ENCODE results near the gene TRIM59. TPM values are rescaled to one million over a fixed set of nuclear protein-coding genes. Genes with fewer than 3 reads are reported as not detected.
A peak's percentile ranks its signal among the peaks of the same experiment; 100 is the strongest.

TRIM59 gene
- polyA plus RNA-seq, 1 of the 3 experiments (the other 2 are of a cell fraction), result 4.1 TPM

GRCh38 chr3:160486459-160486869, 36.9 kb upstream of the TRIM59 start:
- 2% methylated on average over 2 of the region's 2 CpGs for WGBS (ENCODE audit: low lambda C conversion rate)
- Histone ChIP-seq H3F3A (replicated peaks; ENCODE audit: insufficient read depth) (no peaks in the 10 kb centered on the region), H3K4me2 (no peak overlapping the region), H3K9me2 (no peaks in the 10 kb centered on the region), H3K36me3 (replicated peaks in 1 of 2; ENCODE audit: control insufficient read depth in 1 of 2, insufficient read depth in 2 of 2, low read length in 1 of 2) (no peaks in the 10 kb centered on the region), H2AFZ (ENCODE audit: low read depth) (no peak overlapping the region), H3K79me2 (ENCODE audit: insufficient read depth) (no peaks in the 10 kb centered on the region), H3K9ac (no peak overlapping the region), H3K4me1 (ENCODE audit: control insufficient read depth in 1 of 2, insufficient read depth in 2 of 2, low read depth in 1 of 2, low read length in 1 of 2) (peaks cover 0 to 2% of the 10 kb centered on the region in 2 experiments; a peak in 1 of 4 replicates), H4K20me1 (ENCODE audit: insufficient read depth) (no peaks in the 10 kb centered on the region), H3K27ac (ENCODE audit: low read depth in 2 of 2, low read length in 1 of 2) (no peak overlapping the region), H3K27me3 (ENCODE audit: insufficient read depth) (no peaks in the 10 kb centered on the region), H3K4me3 (ENCODE audit: low read depth in 2 of 2, low read length in 1 of 2) (no peak overlapping the region; a peak in 1 of 4 replicates), H3K9me3 (no peaks in the 10 kb centered on the region)
- ChIA-PET CTCF (interaction anchor here (1.0 to 1.4 kb wide), 4 partner anchors 8 to 322 kb away, joined by 3 to 7 read pairs (median 4); no protein-coding TSS in a partner anchor), POLR2A (no interaction called here)
- TF ChIP-seq RAD21 (IDR thresholded peaks at IDR 0.05; ENCODE audit: low read length), result peak; percentile 64
- TF ChIP-seq EP300 (IDR thresholded peaks at IDR 0.05; ENCODE audit: borderline replicate concordance in 1 of 2, low read depth in 1 of 2, low read length in 1 of 2), result no peak
- TF ChIP-seq SMC3 (IDR thresholded peaks at IDR 0.05; ENCODE audit: low read depth, low read length), result peak; percentile 37
- peak; percentile 78 for TF ChIP-seq CTCF (IDR thresholded peaks at IDR 0.05)
- no peak for TF ChIP-seq YY1 (IDR thresholded peaks at IDR 0.05; ENCODE audit: low read depth)
- peak; percentile 27 for DNase-seq

GRCh38 chr3:160482796-160483195, 33.2 kb upstream of the TRIM59 start:
- Histone ChIP-seq H3K4me2 (no peak overlapping the region), H3K9me2 (no peaks in the 10 kb centered on the region), H3K4me1 (ENCODE audit: control insufficient read depth in 1 of 2, insufficient read depth in 2 of 2, low read depth in 1 of 2, low read length in 1 of 2) (peaks cover 0 to 3% of the 10 kb centered on the region in 2 experiments; a peak in 2 of 4 replicates), H3K79me2 (ENCODE audit: insufficient read depth) (no peaks in the 10 kb centered on the region), H3F3A (replicated peaks; ENCODE audit: insufficient read depth) (peaks cover 9% of the 10 kb centered on the region), H3K4me3 (ENCODE audit: low read depth in 2 of 2, low read length in 1 of 2) (no peak overlapping the region), H3K27me3 (ENCODE audit: insufficient read depth) (no peaks in the 10 kb centered on the region), H3K9ac (no peak overlapping the region), H4K20me1 (ENCODE audit: insufficient read depth) (no peaks in the 10 kb centered on the region), H3K36me3 (replicated peaks in 1 of 2; ENCODE audit: control insufficient read depth in 1 of 2, insufficient read depth in 2 of 2, low read length in 1 of 2) (no peaks in the 10 kb centered on the region), H3K9me3 (no peaks in the 10 kb centered on the region), H2AFZ (ENCODE audit: low read depth) (no peak overlapping the region), H3K27ac (ENCODE audit: low read depth in 2 of 2, low read length in 1 of 2) (no peak overlapping the region; a peak in 1 of 4 replicates)
- no peak for DNase-seq
- TF ChIP-seq YY1 (IDR thresholded peaks at IDR 0.05; ENCODE audit: low read depth) (no peak), SMC3 (IDR thresholded peaks at IDR 0.05; ENCODE audit: low read depth, low read length) (no peak), FOXJ3 (CRISPR knock-in tag; IDR thresholded peaks at IDR 0.05) (no peak), RAD21 (IDR thresholded peaks at IDR 0.05; ENCODE audit: low read length) (no peak), SIN3A (IDR thresholded peaks at IDR 0.05; ENCODE audit: borderline replicate concordance, low read depth, low read length) (no peak), GATA2 (CRISPR knock-in tag; IDR thresholded peaks at IDR 0.05) (no peak), TAF1 (IDR thresholded peaks at IDR 0.05; ENCODE audit: borderline replicate concordance, low read depth, low read length) (no peak), EP300 (IDR thresholded peaks at IDR 0.05; ENCODE audit: borderline replicate concordance in 1 of 2, low read depth in 1 of 2, low read length in 1 of 2) (no peak), EZH2phosphoT487 (IDR thresholded peaks at IDR 0.05; ENCODE audit: borderline replicate concordance, low read depth) (no peak), MXI1 (IDR thresholded peaks at IDR 0.05; ENCODE audit: low read depth, low read length) (no peak), PBX3 (IDR thresholded peaks at IDR 0.05) (no peak), FOSL2 (IDR thresholded peaks at IDR 0.05; ENCODE audit: borderline replicate concordance, low read depth) (no peak), RCOR1 (IDR thresholded peaks at IDR 0.05; ENCODE audit: low read length) (no peak), RXRA (IDR thresholded peaks at IDR 0.05; ENCODE audit: borderline replicate concordance, low read depth) (no peak), CHD2 (IDR thresholded peaks at IDR 0.05; ENCODE audit: low read length, partially characterized antibody) (no peak), MEF2A (IDR thresholded peaks at IDR 0.05; ENCODE audit: borderline replicate concordance, low read depth) (no peak), TCF12 (IDR thresholded peaks at IDR 0.05) (no peak), MAX (IDR thresholded peaks at IDR 0.05; ENCODE audit: low read depth) (no peak), GABPA (IDR thresholded peaks at IDR 0.05; ENCODE audit: low read depth) (no peak)
- WGBS (ENCODE audit: low lambda C conversion rate), result 100% methylated on average over 3 of the region's 3 CpGs
- ChIA-PET POLR2A (no interaction called here), CTCF (interaction anchor here (0.5 to 1.3 kb wide), 3 partner anchors 8 to 320 kb away, joined by 3 read pairs; no protein-coding TSS in a partner anchor)
